ENCODE measurements around the gene GHDC. TPM values are rescaled to one million over a fixed set of nuclear protein-coding genes. Genes with fewer than 3 reads are reported as not detected.
"Not testable (repeated sequence)": the region's sequence is repeated elsewhere in the genome, so short reads cannot be mapped to it uniquely, and the experiment has no call there.

GHDC gene
- total RNA-seq, 2 experiments from 2014 or later: 12.3 to 14.9 TPM

DNA sequence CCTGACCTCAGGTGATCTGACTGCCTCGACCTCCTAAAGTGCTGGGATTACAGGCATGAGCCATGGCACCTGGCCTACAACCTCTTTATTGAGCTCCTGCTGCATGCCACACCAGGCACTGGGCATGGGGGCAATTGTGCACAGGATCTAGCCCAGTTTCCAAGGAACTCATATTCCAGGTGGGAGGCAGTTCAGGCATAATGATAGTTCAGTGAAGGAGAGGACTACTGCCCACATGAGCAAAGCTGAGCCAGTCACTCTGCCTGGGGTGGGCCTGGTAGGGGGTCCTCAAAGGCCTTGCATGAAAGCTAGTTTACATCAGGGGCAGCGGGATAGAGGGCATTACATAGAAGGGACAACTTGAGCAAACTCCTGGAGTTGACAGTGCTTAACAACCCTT, 6.5 kb downstream of the GHDC start:
- DNase-seq (no peak), ATAC-seq (no peak)
- Mint-ChIP-seq H3K9me3 (no peaks in the 10 kb centered on the region), H3K4me3 (no peak overlapping the region), H3K27ac (no peak overlapping the region), H3K27me3 (no peaks in the 10 kb centered on the region), H3K4me1 (ENCODE audit: low read depth) (peaks cover 25% of the 10 kb centered on the region), H3K36me3 (ENCODE audit: low read depth) (no peaks in the 10 kb centered on the region)
- CTCF ChIA-PET: interaction anchor here (1.5 kb wide), 1 partner anchor 162 kb away, joined by 5 read pairs; no protein-coding TSS in a partner anchor
- POLR2A ChIA-PET: interaction anchor here (0.8 to 1.6 kb wide), 3 partner anchors 34 to 124 kb away, joined by 3 to 5 read pairs (median 3); partner anchors contain the start of gene STAT5A
- intact Hi-C loops (cut with micrococcal nuclease): no loop called here
- TF ChIP-seq CTCF (IDR thresholded peaks at IDR 0.05): no peak

DNA sequence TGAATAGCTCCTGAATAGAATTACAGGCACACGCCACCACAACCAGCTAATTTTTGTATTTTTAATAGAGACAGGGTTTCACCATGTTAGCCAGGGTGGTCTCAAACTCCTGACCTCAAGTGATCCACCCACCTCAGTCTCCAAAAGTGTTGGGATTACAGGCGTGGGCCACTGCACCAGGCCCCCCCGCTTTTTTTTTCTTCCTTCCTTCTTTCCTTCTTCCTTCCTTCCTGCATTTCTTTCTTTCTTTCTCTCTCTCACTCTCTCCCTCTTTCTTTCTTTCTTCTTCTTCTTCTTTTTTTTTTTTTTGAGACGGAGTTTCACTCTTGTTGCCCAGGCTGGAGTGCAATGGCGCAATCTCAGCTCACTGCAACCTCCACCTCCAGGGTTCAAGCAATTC, 8.1 kb downstream of the GHDC start:
- ATAC-seq; intact Hi-C loops (cut with micrococcal nuclease); H3K4me3 Mint-ChIP-seq; DNase-seq; H3K27me3 Mint-ChIP-seq; H3K36me3 Mint-ChIP-seq (ENCODE audit: low read depth); POLR2A ChIA-PET; H3K9me3 Mint-ChIP-seq; H3K27ac Mint-ChIP-seq: not testable (repeated sequence)
- H3K4me1 Mint-ChIP-seq (ENCODE audit: low read depth): peaks cover 28% of the 10 kb centered on the region
- CTCF ChIA-PET: interaction anchor here (1.1 to 1.7 kb wide), 3 partner anchors 9 to 363 kb away, joined by 3 to 4 read pairs (median 3); no protein-coding TSS in a partner anchor

DNA sequence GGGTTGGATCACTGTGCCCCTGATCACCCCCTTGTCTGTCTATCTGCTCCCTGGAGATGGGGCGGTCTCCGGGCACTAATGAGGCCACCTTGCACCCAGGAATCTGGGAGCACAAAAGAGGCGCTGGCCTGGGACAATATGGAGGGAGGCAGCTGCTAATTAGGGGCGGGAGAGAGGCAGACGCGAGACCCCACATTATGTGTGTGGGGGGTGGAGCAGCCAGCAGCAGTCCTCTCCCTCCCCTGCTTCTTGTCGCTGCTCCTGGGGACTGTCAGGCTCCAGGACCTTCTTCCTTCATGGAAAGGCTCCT, 8.7 kb downstream of the GHDC start:
- ATAC-seq: no peak
- no peak overlapping the region for H3K4me3 Mint-ChIP-seq
- H3K9me3 Mint-ChIP-seq: no peaks in the 10 kb centered on the region
- H3K27me3 Mint-ChIP-seq: peaks cover 10% of the 10 kb centered on the region
- H3K27ac Mint-ChIP-seq: no peak overlapping the region
- DNase-seq: no peak
- POLR2A ChIA-PET: no interaction called here
- TF ChIP-seq CTCF (IDR thresholded peaks at IDR 0.05): no peak
- intact Hi-C loops (cut with micrococcal nuclease): no loop called here
- H3K4me1 Mint-ChIP-seq (ENCODE audit: low read depth): peaks cover 29% of the 10 kb centered on the region
- no peaks in the 10 kb centered on the region for H3K36me3 Mint-ChIP-seq (ENCODE audit: low read depth)
- CTCF ChIA-PET: interaction anchor here (1.1 to 1.7 kb wide), 3 partner anchors 10 to 363 kb away, joined by 3 to 4 read pairs (median 3); no protein-coding TSS in a partner anchor

GRCh38 chr17:42184713-42185620, 9.3 kb downstream of the GHDC start, which contains the start of gene HCRT:
Gene HCRT, minus strand, starts transcription at chr17:42185452. Its CDS starts 87 bp downstream, at chr17:42185365.
- peak within 1 kb of the TSS; percentile 80 for H3K27ac Mint-ChIP-seq
- intact Hi-C loops (cut with micrococcal nuclease): no loop called here
- ATAC-seq (no peak), DNase-seq (no peak)
- H3K4me3 Mint-ChIP-seq: peak within 1 kb of the TSS; percentile 82
- no peaks in the 10 kb centered on the region for H3K36me3 Mint-ChIP-seq (ENCODE audit: low read depth)
- POLR2A ChIA-PET: interaction anchor here (1.2 to 1.6 kb wide), 3 partner anchors 9 to 104 kb away, joined by 4 to 5 read pairs (median 4); partner anchors contain the start of genes GHDC, STAT5A and STAT5B
- H3K9me3 Mint-ChIP-seq: no peaks in the 10 kb centered on the region
- CTCF ChIA-PET: interaction anchor here (0.8 to 1.7 kb wide), 13 partner anchors 8 to 364 kb away, joined by 3 to 6 read pairs (median 3); partner anchors contain the start of gene NAGLU
- TF ChIP-seq CTCF (IDR thresholded peaks at IDR 0.05): no peak
- peaks cover 33% of the 10 kb centered on the region for H3K4me1 Mint-ChIP-seq (ENCODE audit: low read depth)
- H3K27me3 Mint-ChIP-seq: peaks cover 15% of the 10 kb centered on the region

GRCh38 chr17:42183741-42184711, 10.3 kb downstream of the GHDC start:
- TF ChIP-seq CTCF (IDR thresholded peaks at IDR 0.05): peak; percentile 93
- ChIA-PET POLR2A (interaction anchor here (1.0 to 1.6 kb wide), 5 partner anchors 10 to 205 kb away, joined by 3 to 5 read pairs (median 4); partner anchors contain the start of genes GHDC, STAT5A and STAT5B), CTCF (interaction anchor here (0.5 to 1.7 kb wide), 19 partner anchors 9 to 365 kb away, joined by 3 to 6 read pairs (median 3); partner anchors contain the start of genes GHDC and NAGLU)
- ATAC-seq (peak; percentile 75), DNase-seq (peak; percentile 79)
- Mint-ChIP-seq H3K4me1 (ENCODE audit: low read depth) (peaks cover 38% of the 10 kb centered on the region), H3K4me3 (peak overlapping the region; percentile 82), H3K27me3 (peaks cover 21% of the 10 kb centered on the region), H3K36me3 (ENCODE audit: low read depth) (no peaks in the 10 kb centered on the region), H3K27ac (peak overlapping the region; percentile 80), H3K9me3 (no peaks in the 10 kb centered on the region)
- intact Hi-C loops (cut with micrococcal nuclease): no loop called here

All from activated CD8-positive, alpha-beta T cell treated with anti-CD3 and anti-CD28 coated beads for 36 hours (primary cell).